DMS153 treated with DMSO at 0.1 percent for 48 hours (cell line): Measurements from ENCODE around the gene ATG9B.
"Not testable (repeated sequence)": the region's sequence is repeated elsewhere in the genome, so short reads cannot be mapped to it uniquely, and the experiment has no call there.

Experiments
- DNase-seq: peaks from one replicate; lab custom pipeline; 2025; ENCODE audit not compliant: unreplicated experiment; lab: John Stamatoyannopoulos, UW

The ATG9B gene

GRCh38 chr7:151017370-151017952 is 6.8 kb downstream of the ATG9B start:
- no peak for DNase-seq

DNA sequence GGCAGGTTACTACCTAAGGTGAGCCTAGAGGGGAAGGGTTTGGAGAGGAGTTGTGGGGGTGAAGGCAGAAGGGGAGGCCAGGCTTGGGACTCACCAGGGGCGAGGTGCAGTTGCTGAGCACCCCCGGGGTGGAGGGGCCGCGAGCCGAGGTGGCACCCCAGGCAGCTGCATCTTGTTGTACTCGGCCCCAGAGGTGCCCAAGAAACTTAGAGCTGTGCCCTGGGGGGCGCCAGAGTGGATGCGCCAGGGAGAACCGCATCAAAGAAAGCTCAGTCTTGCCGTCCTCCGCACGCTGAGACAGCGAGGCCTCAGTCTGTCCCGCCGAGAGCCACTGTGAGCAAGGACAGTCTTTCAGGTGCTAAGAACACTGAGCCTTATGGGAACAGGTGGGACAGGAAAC is 7.4 kb downstream of the ATG9B start:
- DNase-seq: no peak

DNA sequence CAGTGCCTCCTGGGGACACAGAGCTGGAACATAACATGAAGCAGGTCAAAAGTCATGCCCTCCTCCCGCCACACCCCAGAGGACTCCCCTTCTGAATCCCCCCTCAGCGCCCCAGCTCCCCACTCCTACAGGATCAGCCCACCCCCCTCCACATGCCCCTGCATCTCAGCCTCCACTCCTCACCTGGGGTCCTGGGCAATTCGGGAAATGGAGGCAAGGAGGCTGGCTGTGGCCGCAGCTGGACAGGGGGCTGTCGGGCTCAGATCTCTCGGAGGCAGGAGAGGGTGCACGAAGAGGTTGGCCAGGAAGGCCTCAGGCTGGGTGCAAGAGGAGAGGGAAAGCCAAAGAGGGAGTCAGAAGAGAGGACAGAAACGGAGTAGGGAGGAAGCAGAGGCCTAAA is 7.8 kb downstream of the ATG9B start:
- DNase-seq: no peak

GRCh38 chr7:151015967-151016366 is 8.3 kb downstream of the ATG9B start:
- DNase-seq: no peak

GRCh38 chr7:151014950-151015349 is 9.3 kb downstream of the ATG9B start:
- no peak for DNase-seq

DNA sequence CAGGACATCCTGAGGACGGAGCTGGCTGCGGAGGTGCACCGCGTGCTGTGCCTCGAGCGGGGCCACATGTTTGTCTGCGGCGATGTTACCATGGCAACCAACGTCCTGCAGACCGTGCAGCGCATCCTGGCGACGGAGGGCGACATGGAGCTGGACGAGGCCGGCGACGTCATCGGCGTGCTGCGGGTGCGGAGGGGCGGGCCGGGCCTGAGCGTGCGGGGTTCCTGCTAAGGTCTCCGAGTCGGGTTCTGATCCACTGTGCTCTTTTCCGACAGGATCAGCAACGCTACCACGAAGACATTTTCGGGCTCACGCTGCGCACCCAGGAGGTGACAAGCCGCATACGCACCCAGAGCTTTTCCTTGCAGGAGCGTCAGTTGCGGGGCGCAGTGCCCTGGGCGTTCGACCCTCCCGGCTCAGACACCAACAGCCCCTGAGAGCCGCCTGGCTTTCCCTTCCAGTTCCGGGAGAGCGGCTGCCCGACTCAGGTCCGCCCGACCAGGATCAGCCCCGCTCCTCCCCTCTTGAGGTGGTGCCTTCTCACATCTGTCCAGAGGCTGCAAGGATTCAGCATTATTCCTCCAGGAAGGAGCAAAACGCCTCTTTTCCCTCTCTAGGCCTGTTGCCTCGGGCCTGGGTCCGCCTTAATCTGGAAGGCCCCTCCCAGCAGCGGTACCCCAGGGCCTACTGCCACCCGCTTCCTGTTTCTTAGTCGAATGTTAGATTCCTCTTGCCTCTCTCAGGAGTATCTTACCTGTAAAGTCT is 10.4 kb downstream of the ATG9B start:
- DNase-seq: peak; percentile 76

DNA sequence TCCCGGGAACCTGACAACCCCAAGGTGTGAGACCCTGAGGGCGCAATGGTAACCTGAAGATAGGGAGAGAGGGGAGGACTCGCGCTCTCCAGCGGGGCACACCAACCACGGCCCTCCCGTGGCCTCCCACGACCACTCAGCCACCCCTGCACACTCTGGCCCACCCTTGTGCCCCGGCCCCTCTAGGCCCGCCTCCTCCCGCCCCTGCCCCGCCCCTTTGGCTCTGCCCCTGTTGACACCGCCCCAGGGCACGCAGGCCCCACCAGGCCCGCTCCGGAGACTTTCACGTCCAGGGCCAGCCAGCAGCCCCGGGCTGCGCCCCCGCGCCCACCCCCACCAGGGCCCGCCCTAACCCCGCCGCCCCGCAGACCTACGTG is 10.9 kb downstream of the ATG9B start:
- DNase-seq: no peak

- peak; percentile 23 for DNase-seq
These were observed 11.4 kb downstream of the ATG9B start for GRCh38 chr7:151012911-151013347.

- DNase-seq: peak; percentile 18
These were observed 12.1 kb downstream of the ATG9B start for GRCh38 chr7:151012031-151012692.

DNA sequence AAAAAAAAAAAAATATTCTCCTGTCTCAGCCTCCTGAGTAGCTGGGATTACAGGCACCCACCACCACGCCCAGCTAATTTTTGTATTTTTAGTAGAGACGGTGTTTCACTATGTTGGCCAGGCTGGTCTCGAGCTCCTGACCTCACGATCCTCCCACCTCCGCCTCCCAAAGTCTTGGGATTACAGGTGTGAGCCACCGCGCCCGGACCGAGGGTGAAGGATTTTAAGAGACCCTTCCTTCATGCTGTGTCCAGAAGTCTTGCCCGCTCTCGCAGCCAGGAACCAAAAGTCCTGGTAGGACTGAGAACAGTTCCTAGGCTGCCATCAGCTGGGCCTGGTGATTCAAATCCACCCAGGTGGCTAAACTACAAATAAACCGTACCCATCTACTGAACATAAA is 12.7 kb downstream of the ATG9B start:
- DNase-seq: not testable (repeated sequence)

DNA sequence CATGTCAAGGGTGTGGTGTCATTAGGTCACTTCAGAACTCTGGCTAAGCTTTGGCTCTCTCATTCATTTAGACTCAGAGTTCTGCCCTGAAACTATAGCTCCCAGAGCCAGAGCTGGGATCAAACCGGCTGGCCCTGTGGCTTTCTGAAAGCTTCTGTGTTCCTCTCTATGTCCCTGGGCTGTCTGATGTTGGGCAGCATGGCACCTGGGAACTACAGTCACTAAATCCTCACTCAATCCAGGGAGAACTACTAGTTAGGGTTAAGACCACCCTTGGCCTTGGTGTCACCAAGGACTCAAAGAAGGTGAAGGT is 13.2 kb downstream of the ATG9B start:
- no peak for DNase-seq

- no peak for DNase-seq
These were observed 13.8 kb downstream of the ATG9B start for GRCh38 chr7:151010307-151011096.

GRCh38 chr7:151010037-151010306 is 14.3 kb downstream of the ATG9B start:
- no peak for DNase-seq

GRCh38 chr7:151009327-151010036 is 14.8 kb downstream of the ATG9B start:
- no peak for DNase-seq

- no peak for DNase-seq
These were observed 15.6 kb downstream of the ATG9B start for GRCh38 chr7:151008511-151009323.

- DNase-seq: no peak
These were observed 16.2 kb downstream of the ATG9B start for GRCh38 chr7:151008143-151008510.

DNA sequence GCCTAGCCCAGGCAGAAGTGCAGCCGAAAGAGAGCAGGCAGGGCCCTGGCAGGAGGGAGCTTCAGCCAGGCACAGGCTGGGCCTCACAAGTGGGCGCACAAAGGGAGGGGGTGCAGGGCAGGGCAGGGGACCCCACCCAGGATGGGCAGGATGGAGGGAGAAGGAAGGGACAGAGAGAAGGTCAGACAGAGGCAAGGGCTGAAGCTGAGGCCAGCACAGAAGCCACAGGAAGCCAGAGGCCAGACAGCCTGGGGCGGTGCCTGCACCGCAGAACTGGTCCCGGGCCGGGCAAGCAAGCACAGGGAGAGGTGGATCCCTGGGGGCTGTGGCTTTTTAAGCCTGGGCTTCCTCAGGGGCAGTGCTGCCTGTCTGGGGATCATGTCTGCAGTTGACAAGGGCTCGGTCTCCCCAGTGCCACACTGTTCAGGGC is 16.8 kb downstream of the ATG9B start:
- DNase-seq: no peak

DNA sequence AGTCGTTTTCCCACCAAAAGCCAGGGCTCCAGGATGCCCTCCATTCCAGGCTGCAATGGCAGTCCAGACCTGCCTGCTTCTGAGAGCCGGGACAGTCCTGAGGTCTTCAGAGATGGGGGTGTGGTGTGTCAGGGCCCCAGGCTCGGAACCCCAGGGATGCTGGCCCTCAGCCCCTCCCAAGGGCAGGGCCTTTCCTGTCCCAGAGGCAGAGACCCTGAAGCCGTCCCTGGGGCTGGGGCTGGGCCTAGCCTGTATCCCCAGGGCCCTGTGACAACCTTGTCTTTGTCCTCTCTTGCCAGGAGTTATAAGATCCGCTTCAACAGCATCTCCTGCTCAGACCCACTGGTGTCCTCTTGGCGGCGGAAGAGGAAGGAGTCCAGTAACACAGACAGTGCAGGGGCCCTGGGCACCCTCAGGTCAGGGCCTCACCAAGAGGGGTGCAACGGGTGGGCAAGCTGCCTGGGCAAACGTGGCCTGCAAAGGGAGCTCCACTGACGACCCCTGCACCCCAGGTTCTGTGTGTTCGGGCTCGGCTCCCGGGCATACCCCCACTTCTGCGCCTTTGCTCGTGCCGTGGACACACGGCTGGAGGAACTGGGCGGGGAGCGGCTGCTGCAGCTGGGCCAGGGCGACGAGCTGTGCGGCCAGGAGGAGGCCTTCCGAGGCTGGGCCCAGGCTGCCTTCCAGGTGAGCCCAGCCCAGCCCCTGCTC is 17.5 kb downstream of the ATG9B start:
- no peak for DNase-seq

DNA sequence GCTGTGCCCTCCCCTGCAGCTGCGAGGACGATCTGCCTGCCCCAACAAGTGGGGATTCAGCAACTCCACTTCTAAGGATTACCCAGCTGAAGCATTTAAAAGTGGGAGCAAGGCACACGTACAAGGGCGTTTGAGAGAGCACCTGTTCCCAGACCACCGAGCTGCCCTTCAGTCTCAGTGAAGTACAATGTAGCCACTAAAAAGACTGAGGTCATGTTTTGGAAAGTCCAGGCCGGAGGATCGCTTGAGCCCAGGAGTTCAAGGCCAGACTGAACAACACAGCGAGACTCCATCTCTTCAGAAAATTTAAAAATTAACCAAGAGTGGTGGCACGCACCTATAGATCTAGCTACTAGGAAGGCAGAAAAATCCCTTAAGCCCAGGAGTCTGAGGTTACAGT is 18.7 kb downstream of the ATG9B start:
- DNase-seq: no peak

DNA sequence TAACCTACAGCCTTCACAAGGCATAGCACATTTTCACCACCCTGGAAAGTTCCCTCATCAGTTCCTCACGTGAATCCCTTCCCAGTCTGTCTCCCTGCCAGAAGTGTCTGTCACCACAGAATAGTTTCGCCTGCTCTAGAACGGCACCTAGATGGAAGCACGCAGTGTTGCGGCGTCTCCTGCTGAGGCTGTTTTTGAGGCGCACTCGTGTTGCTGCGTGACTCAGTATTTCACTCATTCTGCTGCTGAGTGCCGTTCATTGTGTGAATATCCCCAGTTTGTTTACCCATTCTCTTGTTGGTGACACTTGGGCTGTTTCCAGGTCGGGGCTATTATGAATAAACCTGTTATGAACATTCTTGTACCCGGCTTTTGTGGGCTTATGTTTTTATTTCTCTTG is 20.7 kb downstream of the ATG9B start:
- peak; percentile 48 for DNase-seq
